ENCODE results near the gene CHPT1. TPM values are rescaled to one million over a fixed set of nuclear protein-coding genes. Genes with fewer than 3 reads are reported as not detected.

Gene CHPT1
- total RNA-seq, 1 donor from 2014 or later: 16.9 TPM

DNA sequence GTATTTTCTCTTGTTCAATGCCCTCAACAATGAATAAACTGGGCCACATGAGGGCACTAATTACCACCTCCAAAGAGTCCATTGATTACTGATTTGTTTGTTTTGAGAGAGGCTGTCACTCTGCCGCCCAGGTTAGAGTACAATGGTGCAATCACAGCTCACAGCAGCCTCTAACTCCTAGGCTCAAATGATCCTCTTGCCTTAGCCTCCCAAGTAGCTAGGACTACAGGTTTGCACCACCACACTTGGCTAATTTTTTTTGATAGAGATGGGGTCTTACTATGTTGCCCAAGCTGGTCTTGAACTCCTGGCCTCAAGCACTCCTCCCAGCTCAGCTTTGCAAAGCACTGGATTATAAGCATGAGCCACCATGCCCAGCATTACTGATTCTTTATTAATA lies 70.1 kb downstream of the CHPT1 start:
- H3K27ac Mint-ChIP-seq: no peak overlapping the region
- no peak for DNase-seq (ENCODE audit: low spot score in 2 of 2, unreplicated experiment in 2 of 2)
- H3K4me1 Mint-ChIP-seq: peaks cover 25% of the 10 kb centered on the region
- H3K27me3 Mint-ChIP-seq (ENCODE audit: low read depth): no peaks in the 10 kb centered on the region
- H3K36me3 Mint-ChIP-seq: peaks cover 7% of the 10 kb centered on the region
- no peak for TF ChIP-seq CTCF (IDR thresholded peaks at IDR 0.05; ENCODE audit: unreplicated experiment)
- H3K9me3 Mint-ChIP-seq: no peaks in the 10 kb centered on the region
- no peak overlapping the region for H3K4me3 Mint-ChIP-seq

DNA sequence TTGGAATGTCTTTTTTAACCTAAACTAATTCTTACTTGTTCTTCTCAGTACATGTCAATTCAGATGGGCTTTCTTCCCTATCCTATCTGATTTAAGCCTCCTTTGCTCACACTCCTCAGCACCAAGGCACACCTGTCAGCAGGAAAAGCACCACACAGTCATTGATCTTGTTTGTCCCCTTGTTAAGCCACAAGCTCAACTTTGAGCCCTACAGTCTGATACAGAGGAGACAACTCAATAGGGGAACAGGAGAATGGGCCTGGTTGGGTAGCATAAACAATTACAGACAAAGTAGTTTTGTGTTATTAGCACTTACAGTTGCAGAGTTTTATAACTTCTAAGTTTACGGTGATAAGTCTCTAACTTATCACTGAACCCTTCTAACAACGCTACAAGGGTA lies 71.3 kb downstream of the CHPT1 start:
- Mint-ChIP-seq H3K4me3 (no peak overlapping the region), H3K27ac (no peak overlapping the region), H3K4me1 (peaks cover 19% of the 10 kb centered on the region)

GRCh38 chr12:101769865-101770264 lies 72.4 kb downstream of the CHPT1 start:
- Mint-ChIP-seq H3K4me1 (peaks cover 8% of the 10 kb centered on the region), H3K4me3 (no peak overlapping the region), H3K9me3 (no peaks in the 10 kb centered on the region), H3K27ac (no peak overlapping the region), H3K36me3 (peaks cover 7% of the 10 kb centered on the region), H3K27me3 (ENCODE audit: low read depth) (no peaks in the 10 kb centered on the region)
- TF ChIP-seq CTCF (IDR thresholded peaks at IDR 0.05; ENCODE audit: unreplicated experiment): no peak
- no peak for DNase-seq (ENCODE audit: low spot score in 2 of 2, unreplicated experiment in 2 of 2)

More for the DNA sequence above, 71.3 kb downstream of the CHPT1 start:
- Mint-ChIP-seq H3K36me3 (peaks cover 7% of the 10 kb centered on the region), H3K9me3 (no peaks in the 10 kb centered on the region), H3K27me3 (ENCODE audit: low read depth) (no peaks in the 10 kb centered on the region)
- no peak for TF ChIP-seq CTCF (IDR thresholded peaks at IDR 0.05; ENCODE audit: unreplicated experiment)
- DNase-seq (ENCODE audit: low spot score in 2 of 2, unreplicated experiment in 2 of 2): no peak

- no peaks in the 10 kb centered on the region for H3K27me3 Mint-ChIP-seq (ENCODE audit: low read depth)
- peaks cover 7% of the 10 kb centered on the region for H3K36me3 Mint-ChIP-seq
- TF ChIP-seq CTCF (IDR thresholded peaks at IDR 0.05; ENCODE audit: unreplicated experiment): no peak
- no peak overlapping the region for H3K27ac Mint-ChIP-seq
- no peaks in the 10 kb centered on the region for H3K9me3 Mint-ChIP-seq
- no peaks in the 10 kb centered on the region for H3K4me1 Mint-ChIP-seq
- no peak for DNase-seq (ENCODE audit: low spot score in 2 of 2, unreplicated experiment in 2 of 2)
- no peak overlapping the region for H3K4me3 Mint-ChIP-seq
Measured at GRCh38 chr12:101772012-101772775, 74.8 kb downstream of the CHPT1 start.

DNA sequence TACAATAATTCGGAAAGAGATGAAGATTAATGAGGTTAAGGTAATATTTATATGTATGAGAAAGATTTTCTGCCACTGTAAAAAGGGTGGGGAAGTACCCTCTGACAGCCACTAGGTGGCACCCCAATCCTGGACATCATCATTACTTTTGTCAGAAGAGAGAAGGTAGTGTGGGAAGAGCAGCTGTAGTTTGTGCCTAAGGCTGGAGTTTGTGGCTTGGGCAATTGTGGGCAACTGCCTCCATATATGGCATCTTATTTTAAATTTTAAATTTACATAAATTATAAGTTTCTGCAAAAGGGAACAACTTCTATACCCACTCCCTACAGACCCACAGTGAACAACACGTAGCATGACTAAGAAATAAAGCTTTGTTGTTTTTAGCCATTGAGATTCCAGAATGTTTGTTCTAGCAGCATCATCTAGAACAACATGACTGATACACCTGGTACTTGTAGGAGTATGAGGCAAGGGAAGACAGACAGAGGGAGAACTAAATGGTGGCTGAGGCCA lies 76.3 kb downstream of the CHPT1 start:
- Mint-ChIP-seq H3K9me3 (no peaks in the 10 kb centered on the region), H3K27me3 (ENCODE audit: low read depth) (no peaks in the 10 kb centered on the region), H3K27ac (no peak overlapping the region), H3K36me3 (peaks cover 3% of the 10 kb centered on the region), H3K4me3 (no peak overlapping the region), H3K4me1 (no peaks in the 10 kb centered on the region)
- peak in 1 of 2 experiments; percentile 67 for DNase-seq (ENCODE audit: low spot score in 2 of 2, unreplicated experiment in 2 of 2)
- peak; percentile 98 for TF ChIP-seq CTCF (IDR thresholded peaks at IDR 0.05; ENCODE audit: unreplicated experiment)

Data from mesothelial cell of epicardium (in vitro differentiated cells).